Heart left ventricle (tissue), 13 donors: Measurements from ENCODE around the gene SLC9A8.

Experiments
- POLR2A ChIP-seq, 2 donors: fragments of 450-650 bp; IDR thresholded peaks; one replicate each; pipeline ENCODE4 v1.6.1; 2017; ENCODE audit warnings: antibody characterized with exemption in 2 of 2, mild to moderate bottlenecking in 2 of 2, moderate library complexity in 2 of 2
- TF ChIP-seq, protein P1 (sequence below), 12 donors: fragments of 200-600 bp; sonication (generic) in 4 of 12; IDR thresholded peaks; one replicate each; pipeline versions ENCODE4 v1.5.0 to v1.8.0; 2018 to 2022; ENCODE audit warnings: antibody characterized with exemption in 12 of 12, mild to moderate bottlenecking in 5 of 12
- donor health status: ischemic (EF 13 %, LVEDD 7.1; RV severe dilation, severe dysfunction).
- donor health status: DM: no; HTN: yes; CAD: no.
- donor health status: DM: no; HTN: no; CAD: no.
- donor health status: ischemic (EF 25% LVEDD 6.9; RV normal size, moderate dysfunction).
- donor health status: ischemic (EF 25% LVEDD 5.7; RV mildly dilated, moderate dysfunction).
- donor health status: ischemic (EF 35%, LVEDD 5.7; RV mildly dilated, moderate dysfunction).
- donor health status: nonischemic (EF 11% LVEDD 7.7; RV severe dilation, severe dysfunction).
- donor health status: DM: yes; HTN: yes; CAD: no.
- donor health status: PGD.
- donor health status: ischemic (EF 29% LVEDD 5.4; RV normal size, mild dysfunction).
- donor health status: nonischemic (EF 23%, LVEDD 6.1; RV moderate dilation, normal function).

DNA sequence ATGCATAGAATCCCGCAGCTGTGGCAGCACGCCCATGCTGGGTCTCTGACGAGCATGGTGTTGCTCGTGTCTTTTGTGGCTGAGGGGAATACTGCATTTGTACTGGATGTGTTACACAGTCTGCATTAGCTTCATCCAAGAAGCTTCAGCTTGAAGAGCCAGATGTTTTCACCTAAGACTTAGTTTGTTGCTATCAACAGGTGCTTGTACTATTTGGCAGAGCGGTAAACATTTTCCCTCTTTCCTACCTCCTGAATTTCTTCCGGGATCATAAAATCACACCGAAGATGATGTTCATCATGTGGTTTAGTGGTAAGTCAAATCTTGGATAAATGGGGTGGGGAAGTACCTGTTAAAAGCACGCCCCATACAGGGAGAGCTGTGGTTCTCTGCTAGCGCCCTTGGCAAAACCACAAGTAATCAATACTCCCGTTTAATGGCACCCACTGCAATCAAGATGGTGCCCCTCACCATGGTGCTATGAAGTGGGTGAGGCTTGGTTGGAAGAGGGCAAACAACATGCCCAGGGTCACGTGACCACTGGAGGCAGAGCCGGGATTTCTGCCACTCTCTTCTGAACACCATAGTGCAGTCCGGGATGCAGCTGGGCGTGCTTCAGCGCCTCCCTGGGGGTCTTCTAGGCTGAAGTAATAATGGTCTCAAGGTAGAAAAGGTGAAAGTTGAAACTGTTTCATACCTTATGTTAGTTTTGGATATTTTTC, 68.3 kb downstream of the SLC9A8 start:
- TF ChIP-seq POLR2A (IDR thresholded peaks at IDR 0.05): no peak
- TF ChIP-seq, protein P1, sequence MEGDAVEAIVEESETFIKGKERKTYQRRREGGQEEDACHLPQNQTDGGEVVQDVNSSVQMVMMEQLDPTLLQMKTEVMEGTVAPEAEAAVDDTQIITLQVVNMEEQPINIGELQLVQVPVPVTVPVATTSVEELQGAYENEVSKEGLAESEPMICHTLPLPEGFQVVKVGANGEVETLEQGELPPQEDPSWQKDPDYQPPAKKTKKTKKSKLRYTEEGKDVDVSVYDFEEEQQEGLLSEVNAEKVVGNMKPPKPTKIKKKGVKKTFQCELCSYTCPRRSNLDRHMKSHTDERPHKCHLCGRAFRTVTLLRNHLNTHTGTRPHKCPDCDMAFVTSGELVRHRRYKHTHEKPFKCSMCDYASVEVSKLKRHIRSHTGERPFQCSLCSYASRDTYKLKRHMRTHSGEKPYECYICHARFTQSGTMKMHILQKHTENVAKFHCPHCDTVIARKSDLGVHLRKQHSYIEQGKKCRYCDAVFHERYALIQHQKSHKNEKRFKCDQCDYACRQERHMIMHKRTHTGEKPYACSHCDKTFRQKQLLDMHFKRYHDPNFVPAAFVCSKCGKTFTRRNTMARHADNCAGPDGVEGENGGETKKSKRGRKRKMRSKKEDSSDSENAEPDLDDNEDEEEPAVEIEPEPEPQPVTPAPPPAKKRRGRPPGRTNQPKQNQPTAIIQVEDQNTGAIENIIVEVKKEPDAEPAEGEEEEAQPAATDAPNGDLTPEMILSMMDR (IDR thresholded peaks at IDR 0.05): no peak
